GM18909 (cell line): ENCODE data around the gene MTX1.
"Not testable (repeated sequence)": the region's sequence is repeated elsewhere in the genome, so short reads cannot be mapped to it uniquely, and the experiment has no call there.

Experiments
- ATAC-seq: cut with Tn5 transposase; IDR thresholded peaks from one replicate; pipeline ENCODE4 v1.9.1; 2021; ENCODE audit warnings: mild to moderate bottlenecking; ENCODE audit not compliant: unreplicated experiment, poor library complexity

The MTX1 gene

GRCh38 chr1:155208541-155209311, at the start of gene MTX1:
MTX1 (plus strand) TSS chr1:155208695; CDS start chr1:155208805, 110 bp downstream.
- ATAC-seq: peak; percentile 73

GRCh38 chr1:155158991-155159390, 49.5 kb upstream of the MTX1 start:
- no peak for ATAC-seq

GRCh38 chr1:155160128-155160527, 48.4 kb upstream of the MTX1 start:
- no peak for ATAC-seq

- ATAC-seq: not testable (repeated sequence)
Measured at GRCh38 chr1:155162631-155163030, 45.9 kb upstream of the MTX1 start.

GRCh38 chr1:155163785-155164184, 44.7 kb upstream of the MTX1 start:
- ATAC-seq: not testable (repeated sequence)

- ATAC-seq: not testable (repeated sequence)
Measured at GRCh38 chr1:155164625-155165024, 43.9 kb upstream of the MTX1 start.

GRCh38 chr1:155166051-155166470, 42.4 kb upstream of the MTX1 start:
- ATAC-seq: no peak

GRCh38 chr1:155166471-155167165, 41.9 kb upstream of the MTX1 start:
- ATAC-seq: no peak

- ATAC-seq: peak; percentile 65
Measured at GRCh38 chr1:155167166-155168104, 41.1 kb upstream of the MTX1 start.

- ATAC-seq: not testable (repeated sequence)
Measured at GRCh38 chr1:155168105-155168445, 40.4 kb upstream of the MTX1 start.

- no peak for ATAC-seq
Measured at GRCh38 chr1:155168456-155169210, 39.9 kb upstream of the MTX1 start.

GRCh38 chr1:155169541-155169940, 39.0 kb upstream of the MTX1 start:
- no peak for ATAC-seq

- no peak for ATAC-seq
Measured at GRCh38 chr1:155170101-155170785, 38.3 kb upstream of the MTX1 start.

- no peak for ATAC-seq
Measured at GRCh38 chr1:155170806-155171205, 37.7 kb upstream of the MTX1 start.

- peak; percentile 19 for ATAC-seq
Measured at GRCh38 chr1:155171836-155172731, 36.4 kb upstream of the MTX1 start.

GRCh38 chr1:155172732-155173477, 35.6 kb upstream of the MTX1 start, which contains the start of gene KRTCAP2:
KRTCAP2 (minus strand) TSS chr1:155173304; CDS start chr1:155173224, 80 bp downstream.
- peak; percentile 83 for ATAC-seq

- ATAC-seq: no peak
Measured at GRCh38 chr1:155173478-155174323, 34.8 kb upstream of the MTX1 start, which contains the start of gene TRIM46. TRIM46 (plus strand) TSS chr1:155173849; CDS start chr1:155173967, 118 bp downstream.
